ENCODE results near the gene DIO3. TPM values are rescaled to one million over a fixed set of nuclear protein-coding genes. Genes with fewer than 3 reads are reported as not detected.

Gene DIO3
- total RNA-seq, 1 experiment from 2014 or later: not detected

- ChIA-PET CTCF (no interaction called here), POLR2A (ENCODE audit: low non-redundant PET) (no interaction called here)
- Histone ChIP-seq H3K27ac (ENCODE audit: low read depth, low read length, poor library complexity, severe bottlenecking) (no peak overlapping the region), H3K27me3 (replicated peaks; ENCODE audit: insufficient read depth, low read depth, low read length, poor library complexity) (no peaks in the 10 kb centered on the region), H3K4me3 (ENCODE audit: low read depth, low read length, poor library complexity, severe bottlenecking) (no peak overlapping the region), H3K4me1 (ENCODE audit: insufficient read depth, low read length, poor library complexity, severe bottlenecking) (no peaks in the 10 kb centered on the region), H3K36me3 (ENCODE audit: insufficient read depth, low read length, poor library complexity, severe bottlenecking) (no peaks in the 10 kb centered on the region), H3K9me3 (ENCODE audit: low read depth, low read length, poor library complexity, severe bottlenecking) (no peaks in the 10 kb centered on the region)
- no peak for DNase-seq (ENCODE audit: low spot score)
- intact Hi-C loops (cut with micrococcal nuclease; ENCODE audit: unreplicated experiment): no loop called here
- TF ChIP-seq, protein P1, sequence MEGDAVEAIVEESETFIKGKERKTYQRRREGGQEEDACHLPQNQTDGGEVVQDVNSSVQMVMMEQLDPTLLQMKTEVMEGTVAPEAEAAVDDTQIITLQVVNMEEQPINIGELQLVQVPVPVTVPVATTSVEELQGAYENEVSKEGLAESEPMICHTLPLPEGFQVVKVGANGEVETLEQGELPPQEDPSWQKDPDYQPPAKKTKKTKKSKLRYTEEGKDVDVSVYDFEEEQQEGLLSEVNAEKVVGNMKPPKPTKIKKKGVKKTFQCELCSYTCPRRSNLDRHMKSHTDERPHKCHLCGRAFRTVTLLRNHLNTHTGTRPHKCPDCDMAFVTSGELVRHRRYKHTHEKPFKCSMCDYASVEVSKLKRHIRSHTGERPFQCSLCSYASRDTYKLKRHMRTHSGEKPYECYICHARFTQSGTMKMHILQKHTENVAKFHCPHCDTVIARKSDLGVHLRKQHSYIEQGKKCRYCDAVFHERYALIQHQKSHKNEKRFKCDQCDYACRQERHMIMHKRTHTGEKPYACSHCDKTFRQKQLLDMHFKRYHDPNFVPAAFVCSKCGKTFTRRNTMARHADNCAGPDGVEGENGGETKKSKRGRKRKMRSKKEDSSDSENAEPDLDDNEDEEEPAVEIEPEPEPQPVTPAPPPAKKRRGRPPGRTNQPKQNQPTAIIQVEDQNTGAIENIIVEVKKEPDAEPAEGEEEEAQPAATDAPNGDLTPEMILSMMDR (conservative IDR thresholded peaks at IDR 0.05; ENCODE audit: low read depth, low read length): no peak
- no peak for TF ChIP-seq EZH2 (IDR thresholded peaks at IDR 0.05; ENCODE audit: borderline replicate concordance, low read depth, low read length, poor library complexity, severe bottlenecking)
- BruUV-seq (replicated peaks): no TSS peak
These were observed 40.4 kb upstream of the DIO3 start for GRCh38 chr14:101520621-101521472.

DNA sequence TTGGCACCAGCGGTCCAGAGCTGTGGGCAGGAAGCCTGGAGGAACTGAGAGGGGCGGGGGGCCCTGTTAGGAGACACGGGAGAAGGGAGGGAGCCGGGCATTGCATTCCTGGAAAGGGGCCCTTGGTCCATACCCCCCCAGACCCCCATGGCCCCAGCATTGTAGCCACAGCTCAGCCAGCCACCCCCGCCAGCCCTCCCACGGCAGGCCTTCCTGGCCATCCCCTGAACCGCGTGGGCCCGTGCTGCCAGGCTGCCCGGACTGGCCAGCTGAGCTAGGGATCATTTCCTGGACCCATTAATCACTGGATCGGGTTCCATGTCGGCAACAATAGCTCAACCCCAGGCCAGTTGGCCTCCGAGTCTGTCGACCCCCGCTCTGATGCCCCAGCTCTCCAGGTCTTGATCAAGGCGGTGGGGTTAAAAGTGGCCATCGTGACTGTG is 39.8 kb upstream of the DIO3 start:
- DNase-seq (ENCODE audit: low spot score): no peak
- intact Hi-C loops (cut with micrococcal nuclease; ENCODE audit: unreplicated experiment): no loop called here
- no TSS peak for BruUV-seq (replicated peaks)
- H3K4me3 ChIP-seq (ENCODE audit: low read depth, low read length, poor library complexity, severe bottlenecking): no peak overlapping the region
- ChIA-PET POLR2A (ENCODE audit: low non-redundant PET) (no interaction called here), CTCF (no interaction called here)
- H3K27me3 ChIP-seq (replicated peaks; ENCODE audit: insufficient read depth, low read depth, low read length, poor library complexity): no peaks in the 10 kb centered on the region
- H3K4me1 ChIP-seq (ENCODE audit: insufficient read depth, low read length, poor library complexity, severe bottlenecking): no peaks in the 10 kb centered on the region
- no peak for TF ChIP-seq EZH2 (IDR thresholded peaks at IDR 0.05; ENCODE audit: borderline replicate concordance, low read depth, low read length, poor library complexity, severe bottlenecking)
- TF ChIP-seq, protein P1 (conservative IDR thresholded peaks at IDR 0.05; ENCODE audit: low read depth, low read length): no peak
- no peaks in the 10 kb centered on the region for H3K36me3 ChIP-seq (ENCODE audit: insufficient read depth, low read length, poor library complexity, severe bottlenecking)
- H3K9me3 ChIP-seq (ENCODE audit: low read depth, low read length, poor library complexity, severe bottlenecking): no peaks in the 10 kb centered on the region
- H3K27ac ChIP-seq (ENCODE audit: low read depth, low read length, poor library complexity, severe bottlenecking): no peak overlapping the region

DNA sequence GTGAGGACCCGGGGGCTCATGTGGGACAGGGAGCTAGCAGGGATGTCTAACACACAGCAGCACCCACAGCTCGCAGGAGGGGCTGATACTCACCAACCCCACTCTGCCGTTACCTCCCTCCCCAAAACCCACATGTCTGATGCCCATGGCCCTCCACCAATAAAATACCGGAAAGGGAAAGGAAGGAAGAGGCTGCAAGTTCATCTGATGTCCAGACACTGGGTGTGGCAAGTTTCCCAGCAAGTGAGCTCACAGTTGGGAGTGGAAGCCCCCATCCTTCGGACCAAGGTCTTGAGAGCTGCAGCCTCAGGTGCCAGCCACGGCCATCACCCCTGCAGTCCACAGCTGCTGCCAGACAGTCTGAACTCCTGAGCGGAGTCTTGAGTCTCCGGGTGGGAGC is 39.3 kb upstream of the DIO3 start:
- DNase-seq (ENCODE audit: low spot score): no peak
- ChIA-PET CTCF (no interaction called here), POLR2A (ENCODE audit: low non-redundant PET) (no interaction called here)
- Histone ChIP-seq H3K4me3 (ENCODE audit: low read depth, low read length, poor library complexity, severe bottlenecking) (no peak overlapping the region), H3K27ac (ENCODE audit: low read depth, low read length, poor library complexity, severe bottlenecking) (no peak overlapping the region), H3K36me3 (ENCODE audit: insufficient read depth, low read length, poor library complexity, severe bottlenecking) (no peaks in the 10 kb centered on the region), H3K9me3 (ENCODE audit: low read depth, low read length, poor library complexity, severe bottlenecking) (no peaks in the 10 kb centered on the region), H3K4me1 (ENCODE audit: insufficient read depth, low read length, poor library complexity, severe bottlenecking) (no peaks in the 10 kb centered on the region), H3K27me3 (replicated peaks; ENCODE audit: insufficient read depth, low read depth, low read length, poor library complexity) (no peaks in the 10 kb centered on the region)
- no TSS peak for BruUV-seq (replicated peaks)
- TF ChIP-seq EZH2 (IDR thresholded peaks at IDR 0.05; ENCODE audit: borderline replicate concordance, low read depth, low read length, poor library complexity, severe bottlenecking): no peak
- TF ChIP-seq, protein P1 (conservative IDR thresholded peaks at IDR 0.05; ENCODE audit: low read depth, low read length): no peak
- intact Hi-C loops (cut with micrococcal nuclease; ENCODE audit: unreplicated experiment): no loop called here
